Liver (tissue), 9 donors: ENCODE measurements around the gene IGFL4. TPM values are rescaled to one million over a fixed set of nuclear protein-coding genes. Genes with fewer than 3 reads are reported as not detected.

ENCODE experiments used
- DNase-seq: peaks from one replicate; pipeline ENCODE4 v3.0.0-alpha.2; 2017; ENCODE audit warnings: low spot score
- H3K27ac ChIP-seq, 2 donors: one replicate each; pipeline ENCODE4 v1.7.0; 2013; ENCODE audit warnings: inconsistent platforms in 2 of 2, low read length in 2 of 2, control low read depth in 1 of 2, low read depth in 1 of 2, mild to moderate bottlenecking in 1 of 2
- H3K27me3 ChIP-seq, 4 donors: one replicate each; pipeline versions ENCODE4 v1.6.1 to v1.7.0; 2013; ENCODE audit warnings: low read length in 3 of 4, inconsistent platforms in 1 of 4, mild to moderate bottlenecking in 1 of 4, moderate library complexity in 1 of 4; ENCODE audit not compliant: control insufficient read depth in 4 of 4, insufficient read depth in 4 of 4
- H3K36me3 ChIP-seq, 4 donors: one replicate each; pipeline versions ENCODE4 v1.6.1 to v1.7.0; 2013; ENCODE audit warnings: low read length in 3 of 4, mild to moderate bottlenecking in 3 of 4, low read depth in 1 of 4, moderate library complexity in 1 of 4; ENCODE audit not compliant: control insufficient read depth in 4 of 4, insufficient read depth in 3 of 4
- H3K4me1 ChIP-seq, 4 donors: one replicate each; pipeline versions ENCODE4 v1.6.1 to v1.7.0; 2013; ENCODE audit warnings: low read length in 3 of 4, mild to moderate bottlenecking in 3 of 4, moderate library complexity in 1 of 4; ENCODE audit not compliant: control insufficient read depth in 4 of 4, insufficient read depth in 4 of 4
- H3K4me3 ChIP-seq, 3 donors: one replicate each; pipeline versions ENCODE4 v1.6.1 to v1.7.0; 2013; ENCODE audit warnings: low read length in 3 of 3, control low read depth in 1 of 3, low read depth in 1 of 3, mild to moderate bottlenecking in 1 of 3
- H3K9ac ChIP-seq, 2 donors: one replicate each; pipeline ENCODE4 v1.7.0; 2013; ENCODE audit warnings: low read length in 2 of 2, mild to moderate bottlenecking in 2 of 2, moderate library complexity in 2 of 2, control low read depth in 1 of 2, low read depth in 1 of 2
- H3K9me3 ChIP-seq, 4 donors: one replicate each; pipeline versions ENCODE4 v1.6.1 to v1.7.0; 2013; ENCODE audit warnings: low read length in 3 of 4; ENCODE audit not compliant: control insufficient read depth in 4 of 4
- ATF3 ChIP-seq: IDR thresholded peaks from 2 replicates; pipeline ENCODE4 v1.6.1; 2016; ENCODE audit warnings: antibody characterized with exemption
- CTCF ChIP-seq: fragments of 150-350 bp; IDR thresholded peaks from 2 replicates; pipeline ENCODE4 v1.5.1; 2017; ENCODE audit warnings: improper control_type of control experiment, low read depth, low read length; ENCODE audit not compliant: missing input control
- FOXA1 ChIP-seq: IDR thresholded peaks from 2 replicates; pipeline ENCODE4 v1.6.1; 2016; ENCODE audit warnings: antibody characterized with exemption
- HNF4G ChIP-seq: IDR thresholded peaks from 2 replicates; pipeline ENCODE4 v1.6.1; 2016; ENCODE audit warnings: antibody characterized with exemption
- MAX ChIP-seq: IDR thresholded peaks from 2 replicates; pipeline ENCODE4 v1.6.1; 2016; ENCODE audit warnings: antibody characterized with exemption
- REST ChIP-seq: IDR thresholded peaks from 2 replicates; pipeline ENCODE4 v1.6.1; 2016; ENCODE audit warnings: antibody characterized with exemption, mild to moderate bottlenecking
- YY1 ChIP-seq: IDR thresholded peaks from 2 replicates; pipeline ENCODE4 v1.6.1; 2016; ENCODE audit warnings: antibody characterized with exemption, mild to moderate bottlenecking
- WGBS: extraction: QIAGEN DNeasy Blood & Tissue Kit; methylation state at CpG from one replicate; pipeline ENCODE4 v1.1.7; 2013; 5-methylcytosine and 5-hydroxymethylcytosine counted together
- polyA plus RNA-seq, 2 donors: library from polyadenylated mRNA; stranded (reverse) in 1 of 2; unstranded in 1 of 2; fragments of 200-250 nt in 1 of 2; fragments of >200 nt in 1 of 2; fragmentation: Nextera tagmentation in 1 of 2; extraction: Ambion mirVana in 1 of 2; gene quantifications; one replicate each; pipeline versions ENCODE4 v1.2.1 to v1.2.3, GENCODE V29; 2013 to 2015
- total RNA-seq, 2 donors: library from RNA; depleted of rRNA; stranded (reverse); fragments of >200 nt; gene quantifications; one replicate each; pipeline ENCODE4 v1.2.3, GENCODE V29; 2014
- donor health status: healthy.
- donor health status: healthy.
- donor health status: healthy.
- donor health status: healthy.
- donor health status: healthy.

Gene IGFL4
- total and polyA plus RNA-seq, 4 donors: not detected

GRCh38 chr19:46043519-46043918 is 2.7 kb upstream of the IGFL4 start:
- Histone ChIP-seq H3K4me1 (no peaks in the 10 kb centered on the region), H3K36me3 (no peaks in the 10 kb centered on the region), H3K27me3 (peaks cover 0 to 8% (median 1%) of the 10 kb centered on the region in 4 donors), H3K27ac (no peak overlapping the region), H3K4me3 (no peak overlapping the region), H3K9ac (no peak overlapping the region), H3K9me3 (peaks cover 2 to 5% (median 2%) of the 10 kb centered on the region in 4 donors)
- WGBS: 98% methylated on average over 1 of the region's 1 CpG
- DNase-seq: no peak
- TF ChIP-seq REST: no peak

GRCh38 chr19:46042252-46042883 is 1.6 kb upstream of the IGFL4 start:
- no peaks in the 10 kb centered on the region for H3K36me3 ChIP-seq
- peaks cover 2 to 5% (median 2%) of the 10 kb centered on the region in 4 donors for H3K9me3 ChIP-seq
- peaks cover 0 to 8% (median 1%) of the 10 kb centered on the region in 4 donors for H3K27me3 ChIP-seq
- WGBS: 74% methylated on average over 5 of the region's 5 CpGs
- TF ChIP-seq FOXA1: no peak
- TF ChIP-seq YY1: no peak
- TF ChIP-seq CTCF: no peak
- TF ChIP-seq MAX: no peak
- no peak for TF ChIP-seq REST
- TF ChIP-seq HNF4G: no peak
- no peak for TF ChIP-seq ATF3
- H3K4me3 ChIP-seq: no peak overlapping the region
- H3K4me1 ChIP-seq: no peaks in the 10 kb centered on the region
- H3K27ac ChIP-seq: no peak overlapping the region
- no peak for DNase-seq
- no peak overlapping the region for H3K9ac ChIP-seq
